HEK293T (cell line): ENCODE results near the gene CALML3.

ENCODE experiments used
- ARNT ChIP-seq: fragments of 450-650 bp; IDR thresholded peaks from 2 replicates; pipeline ENCODE4 v1.6.1; 2017; ENCODE audit warnings: mild to moderate bottlenecking
- BHLHE40 ChIP-seq: fragments of 450-650 bp; IDR thresholded peaks from 2 replicates; pipeline ENCODE4 v1.6.1; 2016; ENCODE audit warnings: mild to moderate bottlenecking, moderate library complexity, borderline replicate concordance
- FOXK2 ChIP-seq: fragments of 450-650 bp; IDR thresholded peaks from 2 replicates; pipeline ENCODE4 v1.6.1; 2016; ENCODE audit warnings: mild to moderate bottlenecking
- HDGF ChIP-seq: fragments of 450-650 bp; IDR thresholded peaks from 2 replicates; pipeline ENCODE4 v1.6.1; 2017; ENCODE audit warnings: antibody characterized with exemption, borderline replicate concordance
- NFRKB ChIP-seq: fragments of 450-650 bp; IDR thresholded peaks from 2 replicates; pipeline ENCODE4 v1.6.1; 2016; ENCODE audit warnings: mild to moderate bottlenecking, moderate library complexity
- PKNOX1 ChIP-seq: fragments of 450-650 bp; IDR thresholded peaks from 2 replicates; pipeline ENCODE4 v1.6.1; 2016
- SP1 ChIP-seq: fragments of 450-650 bp; IDR thresholded peaks from 2 replicates; pipeline ENCODE4 v1.6.1; 2017

- TF ChIP-seq BHLHE40 (no peak), SP1 (no peak), PKNOX1 (no peak), FOXK2 (no peak), NFRKB (no peak), HDGF (no peak), ARNT (no peak)
Observed at GRCh38 chr10:5531558-5532306, 7.0 kb downstream of the CALML3 start.
